GM21360 (cell line): ENCODE data around the gene LMNTD2.
"Not testable (repeated sequence)": the region's sequence is repeated elsewhere in the genome, so short reads cannot be mapped to it uniquely, and the experiment has no call there.

ENCODE experiments used
- ATAC-seq: cut with Tn5 transposase; IDR thresholded peaks from one replicate; pipeline ENCODE4 v1.9.1; 2021; ENCODE audit warnings: mild to moderate bottlenecking, moderate library complexity; ENCODE audit not compliant: unreplicated experiment

Gene LMNTD2

GRCh38 chr11:516918-517685, 43.4 kb downstream of the LMNTD2 start:
- not testable (repeated sequence) for ATAC-seq

- no peak for ATAC-seq
These were observed 44.1 kb downstream of the LMNTD2 start for GRCh38 chr11:516400-516799.

- no peak for ATAC-seq
These were observed 45.4 kb downstream of the LMNTD2 start for GRCh38 chr11:515131-515530.

- no peak for ATAC-seq
These were observed 45.9 kb downstream of the LMNTD2 start for GRCh38 chr11:514606-515005.

GRCh38 chr11:512761-513595, 47.6 kb downstream of the LMNTD2 start:
- no peak for ATAC-seq

- ATAC-seq: no peak
These were observed 51.6 kb downstream of the LMNTD2 start for GRCh38 chr11:508956-509355.

GRCh38 chr11:507727-508515, 52.6 kb downstream of the LMNTD2 start:
- ATAC-seq: no peak

- ATAC-seq: peak; percentile 48
These were observed 53.4 kb downstream of the LMNTD2 start, which contains the start of gene RNH1 for GRCh38 chr11:506995-507726. RNH1 (minus strand) TSS chr11:507242; CDS start chr11:502162, 5,080 bp downstream.

GRCh38 chr11:506238-506994, 54.1 kb downstream of the LMNTD2 start:
- peak; percentile 51 for ATAC-seq

GRCh38 chr11:504994-505344, 55.6 kb downstream of the LMNTD2 start:
- no peak for ATAC-seq
